Sigmoid colon (tissue), 7 donors: Measurements from ENCODE around the gene MAGEC3. TPM values are rescaled to one million over a fixed set of nuclear protein-coding genes. Genes with fewer than 3 reads are reported as not detected.

Experiments
- DNase-seq: peaks from one replicate; pipeline ENCODE4 v3.0.0-alpha.2; 2019
- H3K27ac ChIP-seq, 4 donors: fragments of 200-600 bp; sonication (generic); one replicate each; pipeline ENCODE4 v1.5.1; 2016 to 2019; ENCODE audit warnings: mild to moderate bottlenecking in 1 of 4
- H3K27me3 ChIP-seq, 3 donors: fragments of 200-600 bp; sonication (generic); one replicate each; pipeline ENCODE4 v1.5.1; 2019; ENCODE audit warnings: mild to moderate bottlenecking in 1 of 3
- H3K36me3 ChIP-seq, 4 donors: fragments of 200-600 bp; sonication (generic); one replicate each; pipeline ENCODE4 v1.5.1; 2016 to 2019
- H3K4me1 ChIP-seq, 4 donors: fragments of 200-600 bp; sonication (generic); one replicate each; pipeline ENCODE4 v1.5.1; 2017 to 2019
- H3K4me3 ChIP-seq, 4 donors: fragments of 200-600 bp; sonication (generic); one replicate each; pipeline ENCODE4 v1.5.1; 2017 to 2019; ENCODE audit warnings: mild to moderate bottlenecking in 2 of 4, moderate library complexity in 1 of 4
- H3K9me3 ChIP-seq, 4 donors: fragments of 200-600 bp in 3 of 4; sonication (generic) in 3 of 4; one replicate each; pipeline versions ENCODE4 v1.5.1 to v1.6.1; 2013 to 2019
- CTCF ChIP-seq, 4 experiments: fragments of 450-650 bp in 3 of 4; fragments of 200-600 bp in 1 of 4; IDR thresholded peaks; one replicate each; pipeline ENCODE4 v1.5.1; 2016 to 2019; ENCODE audit warnings: antibody characterized with exemption in 4 of 4, mild to moderate bottlenecking in 3 of 4, moderate library complexity in 2 of 4
- EP300 ChIP-seq, 4 donors: sonication (generic); formaldehyde crosslinking; IDR thresholded peaks; one replicate each; pipeline ENCODE4 v1.6.1; 2017; ENCODE audit warnings: antibody characterized with exemption in 4 of 4
- POLR2A ChIP-seq, 2 donors: fragments of 450-650 bp; IDR thresholded peaks; one replicate each; pipeline ENCODE4 v1.6.1; 2016; ENCODE audit warnings: antibody characterized with exemption in 2 of 2, mild to moderate bottlenecking in 2 of 2, moderate library complexity in 2 of 2
- POLR2AphosphoS5 ChIP-seq, 4 donors: sonication (generic); formaldehyde crosslinking; IDR thresholded peaks; one replicate each; pipeline ENCODE4 v1.6.1; 2017; ENCODE audit warnings: antibody characterized with exemption in 4 of 4
- WGBS, 2 donors: extraction: QIAGEN DNeasy Blood & Tissue Kit; methylation state at CpG; one replicate each; pipeline ENCODE4 v1.1.7; 2013; 5-methylcytosine and 5-hydroxymethylcytosine counted together
- intact Hi-C: fragments of 100-400 bp; cut with DNase I; formaldehyde crosslinking; loops from one replicate; pipeline ENCODE4 v1.15.1; 2023
- polyA plus RNA-seq, 3 donors: library from polyadenylated mRNA; stranded (reverse); fragments of 200-250 nt; gene quantifications; one replicate each; pipeline ENCODE4 v1.2.3, GENCODE V29; 2013
- total RNA-seq, 4 donors: library from RNA; depleted of rRNA; stranded (reverse); fragments of >200 nt; gene quantifications; one replicate each; pipeline ENCODE4 v1.1.0, GENCODE V29; 2016
- donor health status: healthy with polysubstance abuse.
- donor health status: Bipolar disorder and iron deficiency.
- donor health status: healthy.

Gene MAGEC3
- total RNA-seq (not detected), polyA plus RNA-seq (not detected)

- H3K36me3 ChIP-seq = no peaks in the 10 kb centered on the region
- H3K9me3 ChIP-seq = no peaks in the 10 kb centered on the region
- TF ChIP-seq POLR2AphosphoS5 (IDR thresholded peaks at IDR 0.05) = no peak
- TF ChIP-seq POLR2A (IDR thresholded peaks at IDR 0.05) = no peak
- no peak for TF ChIP-seq EP300 (IDR thresholded peaks at IDR 0.05)
- TF ChIP-seq CTCF (IDR thresholded peaks at IDR 0.05) = no peak
- no peak within 1 kb of the TSS for H3K4me3 ChIP-seq
- no peak within 1 kb of the TSS for H3K27ac ChIP-seq
- 88 to 89% methylated on average over 2 of the region's 2 CpGs for WGBS, 2 donors
- H3K27me3 ChIP-seq = no peaks in the 10 kb centered on the region
- H3K4me1 ChIP-seq = no peaks in the 10 kb centered on the region
- intact Hi-C loops = no loop called here
- no peak for DNase-seq
Measured at GRCh38 chrX:141838016-141838415, at the start of gene MAGEC3. Gene MAGEC3, plus strand, starts transcription at chrX:141838316. Its CDS starts 0 bp downstream, at chrX:141838316.

- Histone ChIP-seq H3K9me3 (no peaks in the 10 kb centered on the region), H3K36me3 (no peaks in the 10 kb centered on the region), H3K27me3 (no peaks in the 10 kb centered on the region), H3K4me3 (no peak overlapping the region), H3K27ac (no peak overlapping the region), H3K4me1 (no peaks in the 10 kb centered on the region)
- intact Hi-C loops = no loop called here
- DNase-seq = no peak
- TF ChIP-seq CTCF (IDR thresholded peaks at IDR 0.05) = no peak
- TF ChIP-seq POLR2AphosphoS5 (IDR thresholded peaks at IDR 0.05) = no peak
- no peak for TF ChIP-seq EP300 (IDR thresholded peaks at IDR 0.05)
- no peak for TF ChIP-seq POLR2A (IDR thresholded peaks at IDR 0.05)
- WGBS, 2 donors = 79 to 87% methylated on average over 2 of the region's 2 CpGs
Measured at GRCh38 chrX:141791856-141792255, 46.3 kb upstream of the MAGEC3 start.

GRCh38 chrX:141811438-141811837 lies 26.7 kb upstream of the MAGEC3 start:
- intact Hi-C loops = no loop called here
- no peaks in the 10 kb centered on the region for H3K9me3 ChIP-seq
- no peak for TF ChIP-seq CTCF (IDR thresholded peaks at IDR 0.05)
- TF ChIP-seq EP300 (IDR thresholded peaks at IDR 0.05) = no peak
- TF ChIP-seq POLR2A (IDR thresholded peaks at IDR 0.05) = no peak
- TF ChIP-seq POLR2AphosphoS5 (IDR thresholded peaks at IDR 0.05) = no peak
- H3K27me3 ChIP-seq = no peaks in the 10 kb centered on the region
- H3K27ac ChIP-seq = no peak overlapping the region
- WGBS, 2 donors = 70 to 72% methylated on average over 1 of the region's 1 CpG
- no peaks in the 10 kb centered on the region for H3K36me3 ChIP-seq
- no peak for DNase-seq
- H3K4me1 ChIP-seq = no peaks in the 10 kb centered on the region
- no peak overlapping the region for H3K4me3 ChIP-seq

- no peaks in the 10 kb centered on the region for H3K36me3 ChIP-seq
- no peaks in the 10 kb centered on the region for H3K4me1 ChIP-seq
- H3K27me3 ChIP-seq = no peaks in the 10 kb centered on the region
- DNase-seq = no peak
- H3K4me3 ChIP-seq = no peak overlapping the region
- WGBS, 2 donors = 52 to 66% methylated on average over 2 of the region's 2 CpGs
- TF ChIP-seq POLR2AphosphoS5 (IDR thresholded peaks at IDR 0.05) = no peak
- no peak for TF ChIP-seq POLR2A (IDR thresholded peaks at IDR 0.05)
- TF ChIP-seq EP300 (IDR thresholded peaks at IDR 0.05) = no peak
- no peak overlapping the region for H3K27ac ChIP-seq
- intact Hi-C loops = no loop called here
- no peaks in the 10 kb centered on the region for H3K9me3 ChIP-seq
Measured at GRCh38 chrX:141814213-141814857, 23.8 kb upstream of the MAGEC3 start.

- no peaks in the 10 kb centered on the region for H3K36me3 ChIP-seq
- no peak overlapping the region for H3K27ac ChIP-seq
- 85 to 87% methylated on average over 6 of the region's 6 CpGs for WGBS, 2 donors
- no peaks in the 10 kb centered on the region for H3K27me3 ChIP-seq
- intact Hi-C loops = no loop called here
- TF ChIP-seq EP300 (IDR thresholded peaks at IDR 0.05) (no peak), CTCF (IDR thresholded peaks at IDR 0.05) (no peak), POLR2A (IDR thresholded peaks at IDR 0.05) (no peak), POLR2AphosphoS5 (IDR thresholded peaks at IDR 0.05) (no peak)
- DNase-seq = no peak
- H3K9me3 ChIP-seq = no peaks in the 10 kb centered on the region
- H3K4me3 ChIP-seq = no peak overlapping the region
- H3K4me1 ChIP-seq = no peaks in the 10 kb centered on the region
Measured at GRCh38 chrX:141815904-141816303, 22.2 kb upstream of the MAGEC3 start.
